ENCODE data around the gene TPPP.
"Not testable (repeated sequence)": the region's sequence is repeated elsewhere in the genome, so short reads cannot be mapped to it uniquely, and the experiment has no call there.

TPPP gene

GRCh38 chr5:693271-694041 is at the start of gene TPPP:
TSS of gene TPPP (minus strand) at chr5:693352. CDS start at chr5:678060, 15,292 bp downstream.
- peak; percentile 60 to 75 for DNase-seq (ENCODE audit: low read depth in 2 of 2)

- DNase-seq (ENCODE audit: low read depth in 2 of 2) = not testable (repeated sequence)
Measured at GRCh38 chr5:742276-742675, 49.1 kb upstream of the TPPP start.

DNA sequence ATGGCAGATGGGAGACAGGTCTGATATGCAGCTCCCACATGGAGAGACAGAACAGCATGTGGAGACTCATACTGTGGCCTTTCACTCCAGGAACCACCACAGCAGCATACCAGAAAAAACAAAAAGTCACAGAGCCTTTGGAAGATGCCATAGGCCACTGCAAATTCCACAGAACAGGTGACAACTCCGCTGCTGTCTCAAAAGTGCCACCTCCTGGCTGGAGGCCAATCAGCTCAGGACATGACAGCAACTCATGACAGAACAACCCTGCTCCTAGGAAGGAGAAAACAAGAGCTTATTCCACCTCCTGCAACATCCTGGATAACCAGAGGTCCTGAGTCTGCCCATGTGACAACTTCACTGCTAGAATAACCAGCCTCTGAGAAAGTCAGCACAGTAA is 41.0 kb upstream of the TPPP start:
- DNase-seq (ENCODE audit: low read depth in 2 of 2) = not testable (repeated sequence)

- not testable (repeated sequence) for DNase-seq (ENCODE audit: low read depth in 2 of 2)
Measured at GRCh38 chr5:732754-733454, 39.8 kb upstream of the TPPP start.

- DNase-seq (ENCODE audit: low read depth in 2 of 2) = not testable (repeated sequence)
Measured at GRCh38 chr5:729225-729624, 36.1 kb upstream of the TPPP start.

- DNase-seq (ENCODE audit: low read depth in 2 of 2) = not testable (repeated sequence)
Measured at GRCh38 chr5:727087-727486, 33.9 kb upstream of the TPPP start.

DNA sequence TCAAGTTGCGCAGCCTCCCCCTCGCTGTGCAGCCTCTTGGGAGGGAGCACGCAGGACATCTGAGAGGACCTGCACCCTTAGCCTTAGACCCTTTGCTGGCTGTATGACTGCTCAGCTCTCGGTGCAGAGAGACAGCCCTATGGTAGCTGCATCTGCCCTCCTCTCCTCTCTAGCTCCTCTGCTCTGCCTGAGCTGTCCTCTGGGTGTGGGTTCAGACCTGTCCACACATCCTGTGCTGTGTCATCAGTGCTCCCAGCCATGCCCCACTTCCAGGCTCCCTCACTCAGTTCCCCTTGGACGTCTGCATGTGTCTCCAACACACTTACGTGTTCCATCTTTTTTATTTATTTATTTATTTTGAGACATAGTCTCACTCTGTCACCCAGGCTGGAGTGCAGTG is 30.7 kb upstream of the TPPP start:
- not testable (repeated sequence) for DNase-seq (ENCODE audit: low read depth in 2 of 2)

GRCh38 chr5:723309-723708 is 30.2 kb upstream of the TPPP start:
- DNase-seq (ENCODE audit: low read depth in 2 of 2) = not testable (repeated sequence)

- not testable (repeated sequence) for DNase-seq (ENCODE audit: low read depth in 2 of 2)
Measured at GRCh38 chr5:719379-719778, 26.2 kb upstream of the TPPP start.

DNA sequence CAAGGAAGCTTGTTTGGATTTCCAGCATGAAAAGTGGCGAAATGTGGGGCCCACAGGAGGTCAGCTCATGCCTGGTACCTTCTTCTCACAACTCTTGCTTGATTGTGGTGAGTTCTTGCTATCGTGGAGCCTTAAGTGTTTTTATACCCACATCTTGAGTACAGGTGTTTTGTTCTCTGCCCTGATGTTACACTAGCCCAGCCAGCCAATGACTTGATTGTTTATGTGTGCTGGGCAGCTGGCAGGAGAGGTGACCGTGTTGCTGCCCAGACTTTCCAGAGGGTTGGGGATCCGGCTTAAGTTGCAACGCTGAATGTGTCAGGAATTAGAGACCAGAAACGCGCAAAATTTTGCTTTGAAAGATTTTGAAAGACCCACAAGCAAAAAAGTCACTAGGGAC is 24.0 kb upstream of the TPPP start:
- DNase-seq (ENCODE audit: low read depth in 2 of 2) = no peak

DNA sequence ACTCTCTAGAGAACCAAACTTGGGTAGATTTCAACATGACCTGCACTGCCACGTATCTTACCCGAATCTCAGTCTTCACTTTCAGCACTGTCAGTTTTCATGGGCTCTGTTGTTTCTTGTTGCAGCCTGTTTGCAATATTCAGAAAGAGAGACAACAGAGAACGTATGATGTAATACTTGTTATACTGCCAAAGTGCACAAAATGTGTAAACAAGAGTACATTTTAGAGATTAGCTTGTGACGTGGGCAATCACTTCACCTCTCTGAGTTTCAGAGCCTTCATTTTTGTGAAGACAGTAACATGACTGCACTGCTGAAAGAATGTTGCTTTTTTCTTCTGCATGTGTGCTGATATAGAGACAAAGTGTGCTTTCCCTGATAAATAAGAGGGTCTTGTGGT is 23.6 kb upstream of the TPPP start:
- DNase-seq (ENCODE audit: low read depth in 2 of 2) = not testable (repeated sequence)

DNA sequence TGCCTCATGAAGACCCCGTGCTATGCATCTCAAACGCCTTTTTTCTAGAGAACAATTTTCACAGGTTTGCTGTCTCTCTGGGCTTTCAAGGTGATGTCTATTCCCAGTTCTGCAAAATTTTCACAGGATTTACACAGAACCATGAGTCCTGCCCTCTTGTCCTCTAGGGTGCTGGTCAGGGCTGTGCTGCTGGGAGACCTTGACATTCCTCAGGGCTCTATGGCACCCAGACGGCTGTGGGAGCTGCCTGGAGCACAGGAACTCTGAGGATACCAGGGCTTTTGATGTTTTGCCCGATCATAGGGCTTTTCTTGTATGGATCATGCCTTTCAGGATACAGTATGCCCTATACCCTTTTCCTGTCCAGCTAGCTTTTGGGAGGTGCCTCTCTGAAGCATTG is 22.5 kb upstream of the TPPP start:
- DNase-seq (ENCODE audit: low read depth in 2 of 2) = not testable (repeated sequence)

DNA sequence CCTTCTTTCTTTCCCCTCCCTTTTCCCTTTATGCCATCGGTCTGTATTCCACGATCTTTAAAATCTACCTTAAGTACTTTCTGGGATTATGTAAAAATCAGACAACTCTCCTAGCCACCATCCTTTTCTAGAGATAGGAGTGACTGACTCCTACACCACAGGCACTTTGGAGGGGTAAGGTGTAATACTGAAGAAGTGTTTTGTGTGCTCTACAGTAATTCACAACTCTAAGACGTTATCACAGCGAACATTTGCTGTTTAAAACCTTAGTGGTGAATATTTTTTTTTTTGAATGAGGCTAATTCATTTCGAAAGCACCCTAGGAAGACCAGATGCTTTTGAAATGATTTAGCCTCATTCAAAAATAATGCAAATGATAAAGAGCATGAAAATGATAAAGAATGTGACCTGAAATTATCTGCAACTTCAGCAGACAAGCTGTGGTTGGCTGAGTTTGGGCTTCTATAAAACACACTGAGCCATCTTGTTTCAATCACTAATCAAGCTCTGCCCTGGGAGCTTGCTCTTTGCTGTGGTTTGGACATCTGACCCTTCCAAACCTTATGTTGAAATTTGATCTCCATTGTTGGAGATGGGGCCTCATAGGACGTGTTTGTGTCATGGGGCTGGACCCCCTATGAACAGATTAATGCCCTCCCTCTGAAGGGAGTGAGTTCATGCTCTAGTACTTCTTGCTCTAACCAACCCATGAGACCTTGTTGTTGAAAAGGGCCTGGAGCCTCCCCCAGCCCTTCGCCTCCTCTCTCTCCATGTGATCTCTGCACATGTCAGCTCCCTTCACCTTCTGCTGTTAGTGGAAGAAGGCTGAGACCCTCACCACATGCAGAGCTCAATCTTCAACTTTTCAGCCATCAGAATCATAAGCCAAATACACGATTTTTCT is 21.3 kb upstream of the TPPP start:
- DNase-seq (ENCODE audit: low read depth in 2 of 2) = not testable (repeated sequence)

DNA sequence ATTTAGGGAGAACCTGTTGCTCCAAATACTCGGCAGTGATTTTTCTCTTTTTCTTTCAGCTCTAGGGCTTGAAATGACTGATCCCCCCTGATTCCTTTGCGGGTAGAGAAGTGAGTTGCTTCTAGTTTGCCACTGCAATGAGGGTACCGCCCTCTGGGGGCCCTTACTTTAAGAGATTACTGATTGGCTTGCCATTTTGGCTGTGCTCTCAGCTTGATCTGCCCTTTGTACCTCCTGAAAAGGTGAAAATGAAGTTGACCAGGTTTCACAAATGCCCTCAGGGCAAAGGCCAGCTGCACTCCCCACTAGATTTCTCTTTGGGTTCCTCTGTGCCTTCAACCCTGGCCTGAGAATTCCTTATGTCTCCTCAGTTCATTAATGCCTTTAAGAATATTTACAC is 20.5 kb upstream of the TPPP start:
- DNase-seq (ENCODE audit: low read depth in 2 of 2) = not testable (repeated sequence)

DNA sequence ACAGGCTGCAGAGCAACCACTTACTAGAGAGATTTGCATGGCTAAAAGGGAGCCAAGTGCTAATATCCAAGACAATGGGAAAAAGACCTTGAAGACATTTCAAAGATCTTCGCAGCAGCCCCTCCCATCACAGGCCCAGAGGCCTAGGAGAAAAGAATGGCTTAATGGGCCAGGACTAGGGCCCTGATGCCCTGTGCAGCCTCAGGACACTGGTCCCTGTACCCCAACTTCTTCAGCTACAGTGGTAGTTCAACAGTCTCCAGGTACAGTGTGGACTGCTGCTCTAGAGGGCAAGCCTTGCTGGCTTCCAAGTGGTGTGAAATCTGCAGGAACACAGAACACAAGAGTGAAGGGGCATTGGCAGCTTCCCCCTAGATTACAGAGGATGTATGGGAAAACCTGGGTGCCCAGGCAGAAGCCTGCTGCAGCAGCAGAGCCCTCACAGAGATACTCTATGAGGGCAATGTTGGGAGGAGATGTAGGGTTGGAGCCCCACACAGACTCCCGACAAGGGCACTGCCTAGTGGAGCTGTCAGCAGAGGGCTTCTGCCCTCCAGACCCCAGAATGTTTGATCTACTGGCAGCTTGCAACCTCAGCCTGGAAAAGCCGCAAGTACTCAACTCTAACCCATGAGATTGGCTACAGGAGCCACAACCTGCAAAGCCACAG is 15.8 kb upstream of the TPPP start:
- not testable (repeated sequence) for DNase-seq (ENCODE audit: low read depth in 2 of 2)

- not testable (repeated sequence) for DNase-seq (ENCODE audit: low read depth in 2 of 2)
Measured at GRCh38 chr5:708374-708773, 15.2 kb upstream of the TPPP start.

DNA sequence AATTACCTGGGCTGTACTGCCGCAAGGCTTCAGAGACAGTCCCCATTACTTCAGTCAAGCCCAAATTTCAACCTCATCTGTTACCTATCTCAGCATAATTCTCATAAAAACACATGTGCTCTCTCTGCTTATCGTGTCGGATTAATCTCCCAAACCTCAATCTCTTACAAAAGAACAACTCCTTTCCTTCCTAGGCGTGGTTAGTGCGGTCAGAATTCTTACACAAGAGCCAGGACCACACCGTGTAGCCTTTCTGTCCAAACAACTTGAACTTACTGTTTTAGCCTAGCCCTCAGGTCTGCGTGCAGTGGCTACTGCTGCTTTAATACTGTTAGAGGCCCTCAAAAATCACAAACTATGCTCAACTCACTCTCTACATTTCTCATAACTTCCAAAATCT is 13.0 kb upstream of the TPPP start:
- DNase-seq (ENCODE audit: low read depth in 2 of 2) = not testable (repeated sequence)

DNA sequence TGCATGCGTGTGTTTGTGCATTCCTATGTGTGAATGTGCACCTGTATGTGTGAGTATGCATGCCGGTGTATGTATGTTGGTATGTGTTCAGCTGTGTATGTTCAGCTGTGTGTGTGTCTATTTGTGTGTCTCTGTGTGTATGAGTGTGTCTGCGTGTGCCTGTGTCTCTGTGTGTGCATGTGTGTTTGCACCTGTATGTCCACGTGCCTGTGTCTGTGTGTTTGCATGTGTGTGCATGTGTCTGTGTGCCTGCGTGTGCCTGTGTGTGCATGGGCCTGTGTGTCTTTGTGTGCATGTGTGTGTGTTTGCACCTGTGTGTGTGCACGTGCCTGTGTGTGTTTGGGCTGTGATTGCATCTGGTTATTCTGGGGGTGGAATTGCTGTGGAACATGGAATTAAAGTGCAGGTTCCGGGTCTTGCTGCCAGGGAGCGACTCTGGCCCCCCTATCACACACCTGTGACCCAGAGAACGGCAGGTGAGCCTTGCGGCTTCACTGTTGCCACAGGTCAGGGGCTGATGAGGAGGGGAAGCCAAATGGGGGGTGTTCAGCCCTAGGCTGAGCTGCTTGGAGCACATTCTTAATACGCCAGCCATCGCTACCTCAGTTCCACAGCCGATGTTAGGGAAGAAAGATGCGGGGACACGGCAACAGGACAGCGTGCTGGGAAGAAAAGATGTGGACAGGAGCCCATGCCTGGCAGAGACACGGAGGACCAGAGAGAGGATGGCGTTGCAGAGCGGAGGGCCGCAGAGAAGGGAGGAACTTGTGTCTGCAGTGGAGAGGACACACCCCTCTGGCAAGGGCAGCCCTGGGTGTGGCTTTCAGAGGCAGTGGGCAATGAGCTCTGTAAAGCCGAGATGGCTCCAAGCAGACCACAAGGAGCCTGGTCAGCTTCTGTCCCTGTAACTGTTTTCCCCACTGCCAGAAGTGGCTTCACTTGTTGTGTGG is 3.9 kb upstream of the TPPP start:
- DNase-seq (ENCODE audit: low read depth in 2 of 2) = not testable (repeated sequence)

DNA sequence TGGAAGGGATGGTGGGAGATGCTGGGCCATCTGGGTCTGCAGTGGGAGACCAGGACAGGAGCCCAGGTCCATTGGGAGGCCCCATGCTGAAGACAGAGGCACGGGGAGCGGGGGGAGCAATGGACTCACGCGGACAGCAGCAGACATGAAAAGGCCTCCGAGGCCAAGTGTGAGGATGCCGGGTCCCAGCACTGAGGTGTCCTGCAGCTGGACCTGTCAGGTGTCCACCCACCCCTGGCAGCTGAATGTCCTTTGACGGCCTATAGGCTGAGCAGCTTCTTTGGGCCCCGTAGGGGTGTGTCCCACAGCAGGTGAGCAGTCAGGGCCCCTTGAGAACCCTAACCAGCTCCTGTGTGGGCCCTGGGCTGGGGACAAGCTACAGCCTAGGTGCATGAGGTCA is 3.0 kb upstream of the TPPP start:
- DNase-seq (ENCODE audit: low read depth in 2 of 2) = not testable (repeated sequence)

DNA sequence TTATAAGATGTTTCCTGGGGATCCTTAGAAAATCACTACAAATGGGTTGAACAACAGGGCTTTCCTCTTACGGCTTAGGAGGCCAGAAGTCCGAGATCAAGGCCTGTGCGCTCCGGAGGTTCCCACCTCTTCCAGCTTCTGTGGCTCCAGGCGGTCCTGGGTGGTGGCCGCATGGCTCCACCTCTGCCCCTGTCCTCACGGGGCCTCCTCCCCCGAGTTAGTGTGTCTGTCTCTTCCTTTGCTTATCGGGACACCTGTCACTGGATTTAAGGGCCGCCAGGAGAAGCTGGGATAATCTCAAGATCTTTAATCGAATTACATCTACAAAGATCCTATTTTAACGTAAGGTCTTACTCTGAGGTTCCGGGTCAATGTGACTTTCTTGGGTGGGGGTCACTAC is 2.3 kb upstream of the TPPP start:
- not testable (repeated sequence) for DNase-seq (ENCODE audit: low read depth in 2 of 2)
